NOMO-1 treated with DMSO at 0.1 percent for 48 hours (cell line): ENCODE data around the gene SELPLG.
"Not testable (repeated sequence)": the region's sequence is repeated elsewhere in the genome, so short reads cannot be mapped to it uniquely, and the experiment has no call there.

Source experiments
- DNase-seq: peaks from one replicate; lab custom pipeline; 2025; ENCODE audit not compliant: unreplicated experiment; lab: John Stamatoyannopoulos, UW

The SELPLG gene

DNA sequence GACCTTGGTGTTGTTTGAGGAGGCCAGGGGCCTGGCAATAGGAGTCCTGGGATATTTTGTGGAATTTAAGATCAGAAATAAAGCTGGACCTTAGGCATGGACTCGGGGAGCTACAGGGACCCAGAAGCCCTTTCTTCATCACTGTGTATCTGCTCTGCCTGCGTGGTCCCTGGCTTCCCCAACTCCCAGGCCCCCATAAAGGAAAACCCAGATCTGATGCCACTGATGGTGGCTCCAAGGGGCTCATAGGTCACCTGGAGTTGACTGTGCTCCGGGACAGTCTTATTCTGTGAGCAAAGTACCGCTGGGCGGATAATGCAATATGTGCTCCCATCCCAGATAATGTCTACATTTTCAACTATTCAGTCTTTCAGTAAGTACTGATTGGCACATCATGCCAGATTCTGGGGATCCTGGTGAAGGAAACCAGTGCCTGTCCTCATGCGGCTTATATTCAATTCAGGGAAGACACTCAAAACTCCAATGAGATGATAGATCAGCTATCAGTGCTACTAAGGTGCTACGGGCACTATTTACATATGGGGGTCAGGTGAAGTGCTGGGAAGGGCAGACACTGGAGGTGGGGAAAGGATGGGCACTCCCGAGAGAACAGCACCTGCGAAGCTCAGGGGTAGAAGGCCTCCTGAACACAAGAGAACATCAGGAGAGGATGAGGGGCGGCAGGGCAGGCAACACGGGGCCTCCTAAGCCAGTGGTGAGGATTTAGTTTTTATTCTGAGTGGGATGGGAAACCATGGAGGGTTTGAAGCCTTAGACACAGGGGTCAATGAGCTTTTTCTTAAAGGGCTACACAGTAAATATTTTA lies 5.5 kb upstream of the SELPLG start:
- no peak for DNase-seq

GRCh38 chr12:108638141-108638827 lies 4.6 kb upstream of the SELPLG start:
- no peak for DNase-seq

DNA sequence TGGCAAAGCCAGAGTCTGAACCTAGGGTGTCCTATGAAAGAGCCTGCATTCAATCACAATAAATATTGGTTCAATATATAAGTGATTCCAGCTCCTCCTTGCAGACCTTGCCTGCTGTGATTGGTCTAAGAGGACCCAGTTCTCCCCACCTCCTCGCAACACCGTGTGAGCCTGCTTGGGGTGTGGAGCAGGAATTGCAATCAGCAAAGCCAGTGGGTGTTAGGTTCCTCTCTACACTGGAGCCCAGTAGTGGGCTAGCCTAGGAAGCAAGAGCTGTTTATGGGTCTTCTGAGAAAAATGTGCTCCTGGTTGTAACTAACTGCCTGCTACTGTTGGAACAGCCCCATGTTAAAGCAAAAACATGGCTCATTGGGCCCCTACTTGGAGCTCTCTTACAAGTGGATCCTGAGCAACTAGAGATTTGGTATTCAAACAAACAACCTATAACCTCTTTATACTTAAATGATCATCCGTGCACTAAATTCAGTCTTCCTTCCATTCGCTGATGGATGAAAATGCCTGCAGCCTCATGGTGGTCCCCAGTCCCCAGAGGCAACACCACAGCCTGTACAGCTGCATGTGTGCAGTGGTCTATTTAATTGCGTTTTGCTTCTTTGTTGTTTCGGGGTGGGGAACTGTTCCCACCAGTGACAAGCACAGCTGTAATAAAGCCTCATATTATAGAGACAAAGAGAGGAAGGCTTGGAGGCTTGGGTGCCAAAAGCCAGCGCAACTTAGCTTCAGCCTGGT lies 3.7 kb upstream of the SELPLG start:
- no peak for DNase-seq

GRCh38 chr12:108635997-108636808 lies 2.5 kb upstream of the SELPLG start:
- DNase-seq: no peak

- peak; percentile 97 for DNase-seq
Observed at GRCh38 chr12:108635201-108635996, 1.7 kb upstream of the SELPLG start.

DNA sequence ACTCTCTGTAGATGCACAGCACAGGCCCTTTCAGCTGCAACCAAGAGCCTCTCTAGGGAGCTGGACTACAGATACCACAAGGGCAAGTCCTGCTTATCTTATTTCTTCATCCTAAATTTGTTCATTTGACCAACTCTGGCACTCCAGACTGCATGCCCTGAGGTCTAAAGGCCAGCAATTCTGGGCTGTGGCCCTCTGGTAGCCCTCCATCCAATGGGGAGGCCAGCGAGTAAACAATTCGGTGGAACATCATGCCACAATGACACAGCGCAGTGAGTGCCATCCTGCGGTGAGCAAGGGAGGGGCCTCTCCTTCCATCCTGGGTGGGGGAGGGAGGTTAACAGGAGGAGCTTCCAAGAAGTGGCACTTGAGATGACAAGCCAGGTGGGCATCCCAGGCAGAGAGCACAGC lies 652 bp upstream of the SELPLG start:
- peak; percentile 54 for DNase-seq

GRCh38 chr12:108633081-108633533 lies 587 bp downstream of the SELPLG start:
- DNase-seq: no peak

- not testable (repeated sequence) for DNase-seq
Observed at GRCh38 chr12:108631261-108631660, 2.4 kb downstream of the SELPLG start.

DNA sequence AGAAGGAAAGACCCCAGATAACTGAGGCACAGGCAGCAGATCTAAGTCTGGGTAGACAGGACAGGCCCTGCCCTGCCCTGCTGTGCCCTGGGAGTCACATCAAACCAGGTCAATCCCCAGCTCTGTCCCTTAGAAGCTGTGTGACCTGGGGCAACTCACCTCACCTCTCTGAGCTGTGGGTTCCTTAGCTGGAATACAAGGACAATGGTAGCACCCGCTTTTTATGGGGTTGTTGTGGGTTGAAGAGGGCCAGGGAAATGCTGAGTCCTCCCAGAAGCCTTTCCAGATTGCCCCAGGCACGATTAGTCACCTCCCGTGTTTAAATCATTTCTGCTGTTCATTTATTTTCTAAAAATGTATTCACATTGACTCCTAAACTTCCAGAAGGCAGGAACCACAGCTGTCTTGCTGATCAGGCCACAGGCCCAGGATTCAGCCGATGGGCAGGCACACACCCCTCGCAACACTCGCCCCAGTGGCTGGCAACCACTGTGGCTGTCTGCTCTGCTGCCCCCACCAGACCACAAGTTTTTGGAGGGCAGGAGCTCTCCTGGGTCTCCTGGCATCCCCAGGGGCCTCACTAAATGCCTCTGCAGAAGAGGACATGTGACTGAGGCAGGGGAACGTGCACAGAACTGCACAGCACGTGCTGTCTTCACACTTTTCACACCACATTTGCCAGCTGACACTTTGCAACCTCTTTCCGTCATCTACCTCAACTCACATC lies 3.0 kb downstream of the SELPLG start:
- DNase-seq: no peak

- DNase-seq: no peak
Observed at GRCh38 chr12:108629824-108630476, 3.7 kb downstream of the SELPLG start.

DNA sequence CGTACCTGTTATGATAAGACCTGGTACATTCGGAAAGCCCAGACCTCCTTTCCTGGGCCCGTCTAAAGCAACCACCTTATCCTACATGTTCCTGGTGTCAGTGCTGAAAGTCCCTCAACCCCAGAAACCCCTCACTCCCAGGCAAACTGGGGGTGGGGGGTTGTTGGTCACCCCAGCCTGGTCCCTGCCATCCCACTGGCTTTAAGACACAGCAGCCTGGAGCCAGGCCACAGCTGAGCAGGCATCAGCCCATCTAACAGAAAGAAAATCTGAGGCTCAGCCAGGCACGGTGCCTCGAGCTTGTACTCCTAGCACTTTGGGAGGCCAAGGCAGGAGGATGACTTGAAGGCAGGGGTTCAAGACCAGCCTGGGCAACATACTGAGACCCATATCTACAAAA lies 4.5 kb downstream of the SELPLG start:
- DNase-seq: no peak

GRCh38 chr12:108627134-108627920 lies 6.4 kb downstream of the SELPLG start:
- no peak for DNase-seq

GRCh38 chr12:108625228-108625627 lies 8.5 kb downstream of the SELPLG start:
- no peak for DNase-seq

DNA sequence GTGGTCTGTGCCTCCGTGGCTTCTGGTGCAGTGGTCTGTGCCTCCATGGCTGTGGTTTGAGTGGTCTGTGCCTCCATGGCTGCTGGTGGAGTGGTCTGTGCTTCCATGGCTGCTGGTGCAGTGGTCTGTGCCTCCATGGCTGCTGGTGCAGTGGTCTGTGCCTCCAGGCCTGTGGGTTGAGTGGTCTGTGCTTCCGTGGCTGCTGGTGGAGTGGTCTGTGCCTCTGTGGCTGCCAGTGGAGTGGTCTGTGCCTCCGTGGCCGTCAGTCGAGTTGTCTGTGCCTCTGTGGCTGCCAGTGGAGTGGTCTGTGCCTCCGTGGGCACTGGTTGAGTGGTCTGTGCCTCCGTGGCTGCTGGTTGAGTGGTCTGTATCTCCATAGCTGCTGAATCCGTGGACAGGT lies 10.1 kb downstream of the SELPLG start:
- no peak for DNase-seq

- DNase-seq: no peak
Observed at GRCh38 chr12:108622921-108623514, 10.7 kb downstream of the SELPLG start.

- no peak for DNase-seq
Observed at GRCh38 chr12:108622421-108622820, 11.3 kb downstream of the SELPLG start.

GRCh38 chr12:108621161-108621560 lies 12.5 kb downstream of the SELPLG start:
- DNase-seq: no peak
